Body of pancreas (tissue), 4 donors: ENCODE measurements around the gene MT1G.
"Not testable (repeated sequence)": the region's sequence is repeated elsewhere in the genome, so short reads cannot be mapped to it uniquely, and the experiment has no call there.

ENCODE experiments used
- CTCF ChIP-seq, 7 experiments: fragments of 450-650 bp in 4 of 7; fragments of 200-600 bp in 3 of 7; sonication (generic) in 3 of 7; IDR thresholded peaks; one replicate each; pipeline ENCODE4 v1.5.1; 2016 to 2019; ENCODE audit warnings: antibody characterized with exemption in 7 of 7
- POLR2A ChIP-seq, 3 donors: fragments of 450-650 bp; IDR thresholded peaks; one replicate each; pipeline ENCODE4 v1.6.1; 2016; ENCODE audit warnings: antibody characterized with exemption in 3 of 3, mild to moderate bottlenecking in 2 of 3

GRCh38 chr16:56621665-56622445 lies 46.0 kb downstream of the MT1G start:
- not testable (repeated sequence) for TF ChIP-seq CTCF, POLR2A (IDR thresholded peaks at IDR 0.05)
